NK-92 (cell line): ENCODE measurements around the gene CD19.
"Not testable (repeated sequence)": the region's sequence is repeated elsewhere in the genome, so short reads cannot be mapped to it uniquely, and the experiment has no call there.

Source experiments
- DNase-seq: peaks from one replicate; lab custom pipeline; 2025; ENCODE audit not compliant: unreplicated experiment; lab: John Stamatoyannopoulos, UW

The CD19 gene

DNA sequence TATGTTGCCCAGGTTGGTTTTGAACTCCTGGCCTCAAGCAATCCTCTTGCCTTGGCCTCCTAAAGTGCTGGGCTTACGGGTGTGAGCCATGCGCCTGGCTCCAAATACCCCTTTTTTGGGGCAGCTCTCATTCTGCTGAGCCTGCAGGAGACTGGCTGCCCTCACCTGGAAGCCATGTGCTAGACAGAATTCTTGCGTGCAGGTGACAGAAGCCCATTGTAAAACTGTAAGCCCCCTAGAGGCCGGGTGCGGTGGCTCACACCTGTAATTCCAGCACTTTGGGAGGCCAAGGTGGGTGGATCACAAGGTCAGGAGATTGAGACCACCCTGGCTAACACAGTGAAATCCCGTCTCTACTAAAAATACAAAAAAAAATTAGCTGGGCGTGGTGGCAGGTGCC is 48.6 kb downstream of the CD19 start:
- not testable (repeated sequence) for DNase-seq

GRCh38 chr16:28980929-28981328 is 49.2 kb downstream of the CD19 start:
- no peak for DNase-seq

DNA sequence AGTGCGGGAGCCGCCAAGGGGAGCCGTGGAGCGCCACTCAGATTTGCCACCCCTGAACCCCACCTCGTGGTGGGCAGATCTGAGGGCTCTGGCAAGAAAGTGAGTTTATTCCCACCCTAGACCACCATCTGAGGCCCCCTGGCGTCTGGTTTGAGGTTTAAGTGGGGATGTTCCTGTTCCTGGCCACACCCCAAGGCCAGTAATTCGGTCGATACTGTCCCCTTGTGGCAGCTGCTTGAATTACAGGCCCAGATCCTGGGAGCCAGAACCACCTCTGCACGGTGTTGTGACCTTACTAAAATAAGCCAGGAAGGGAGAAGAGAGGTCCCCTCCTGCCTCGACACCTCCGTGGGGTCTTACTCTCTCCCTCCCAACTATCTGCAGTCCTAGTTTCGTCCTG is 49.7 kb downstream of the CD19 start:
- DNase-seq, result no peak

DNA sequence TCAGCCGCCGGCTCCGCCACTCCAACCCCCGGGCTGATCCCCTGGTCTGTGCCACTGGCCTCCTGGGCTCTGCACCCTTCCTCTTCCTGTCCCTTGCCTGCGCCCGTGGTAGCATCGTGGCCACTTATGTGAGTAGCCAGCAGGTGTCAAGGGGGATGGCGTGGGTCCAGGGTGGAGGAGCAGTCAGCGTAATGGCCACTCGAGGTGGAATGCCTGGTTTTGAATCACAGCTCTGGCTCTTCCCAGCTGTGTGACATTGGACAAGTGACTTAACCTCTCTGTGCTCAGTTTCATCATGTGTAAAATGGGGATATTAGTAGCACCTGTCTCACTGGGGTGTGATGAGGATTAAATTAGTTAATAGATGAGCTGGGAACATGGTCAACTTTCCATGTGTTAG is 50.6 kb downstream of the CD19 start:
- no peak for DNase-seq

DNA sequence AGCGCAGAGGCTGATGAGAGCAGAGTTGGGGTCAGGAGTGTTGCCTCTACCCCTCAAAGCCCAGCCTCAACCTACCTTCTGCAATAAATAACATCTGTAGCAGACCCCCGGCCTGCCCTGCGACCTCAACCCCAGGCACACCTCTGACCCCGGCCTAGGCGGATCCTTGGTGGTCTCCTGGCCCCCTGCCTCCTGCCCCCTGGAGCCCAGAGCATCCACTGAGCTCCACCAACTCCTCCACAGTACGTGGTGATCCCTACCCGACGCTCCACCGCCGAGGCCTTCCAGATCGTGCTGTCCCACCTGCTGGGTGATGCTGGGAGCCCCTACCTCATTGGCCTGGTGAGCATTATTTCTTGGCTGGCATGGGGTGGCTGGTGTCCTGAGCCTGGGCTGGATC is 51.2 kb downstream of the CD19 start:
- no peak for DNase-seq

DNA sequence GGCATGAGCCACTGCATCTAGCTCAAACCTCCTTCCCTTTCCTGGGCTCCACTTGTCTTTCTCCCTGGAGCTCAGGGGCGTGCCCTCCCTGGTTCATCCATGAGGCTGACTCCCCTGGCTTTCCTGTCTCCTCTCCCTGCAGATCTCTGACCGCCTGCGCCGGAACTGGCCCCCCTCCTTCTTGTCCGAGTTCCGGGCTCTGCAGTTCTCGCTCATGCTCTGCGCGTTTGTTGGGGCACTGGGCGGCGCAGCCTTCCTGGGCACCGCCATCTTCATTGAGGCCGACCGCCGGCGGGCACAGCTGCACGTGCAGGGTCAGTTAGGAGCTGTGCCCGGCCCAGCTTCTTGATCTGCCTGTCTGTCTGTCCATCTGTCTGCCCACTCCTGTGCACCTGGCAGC is 51.9 kb downstream of the CD19 start:
- DNase-seq, result no peak

DNA sequence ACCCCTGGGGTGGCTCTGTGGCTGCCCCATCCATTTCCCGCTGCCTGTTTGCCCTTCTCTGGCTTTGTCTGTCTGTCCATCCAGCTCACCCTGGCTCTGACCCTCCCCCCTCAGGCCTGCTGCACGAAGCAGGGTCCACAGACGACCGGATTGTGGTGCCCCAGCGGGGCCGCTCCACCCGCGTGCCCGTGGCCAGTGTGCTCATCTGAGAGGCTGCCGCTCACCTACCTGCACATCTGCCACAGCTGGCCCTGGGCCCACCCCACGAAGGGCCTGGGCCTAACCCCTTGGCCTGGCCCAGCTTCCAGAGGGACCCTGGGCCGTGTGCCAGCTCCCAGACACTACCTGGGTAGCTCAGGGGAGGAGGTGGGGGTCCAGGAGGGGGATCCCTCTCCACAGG is 52.3 kb downstream of the CD19 start:
- no peak for DNase-seq

GRCh38 chr16:28984619-28985135 is 52.9 kb downstream of the CD19 start, which contains the start of gene LAT:
Gene LAT (plus strand): TSS chr16:28985052. CDS start chr16:28985418, 366 bp downstream.
- DNase-seq, result no peak

DNA sequence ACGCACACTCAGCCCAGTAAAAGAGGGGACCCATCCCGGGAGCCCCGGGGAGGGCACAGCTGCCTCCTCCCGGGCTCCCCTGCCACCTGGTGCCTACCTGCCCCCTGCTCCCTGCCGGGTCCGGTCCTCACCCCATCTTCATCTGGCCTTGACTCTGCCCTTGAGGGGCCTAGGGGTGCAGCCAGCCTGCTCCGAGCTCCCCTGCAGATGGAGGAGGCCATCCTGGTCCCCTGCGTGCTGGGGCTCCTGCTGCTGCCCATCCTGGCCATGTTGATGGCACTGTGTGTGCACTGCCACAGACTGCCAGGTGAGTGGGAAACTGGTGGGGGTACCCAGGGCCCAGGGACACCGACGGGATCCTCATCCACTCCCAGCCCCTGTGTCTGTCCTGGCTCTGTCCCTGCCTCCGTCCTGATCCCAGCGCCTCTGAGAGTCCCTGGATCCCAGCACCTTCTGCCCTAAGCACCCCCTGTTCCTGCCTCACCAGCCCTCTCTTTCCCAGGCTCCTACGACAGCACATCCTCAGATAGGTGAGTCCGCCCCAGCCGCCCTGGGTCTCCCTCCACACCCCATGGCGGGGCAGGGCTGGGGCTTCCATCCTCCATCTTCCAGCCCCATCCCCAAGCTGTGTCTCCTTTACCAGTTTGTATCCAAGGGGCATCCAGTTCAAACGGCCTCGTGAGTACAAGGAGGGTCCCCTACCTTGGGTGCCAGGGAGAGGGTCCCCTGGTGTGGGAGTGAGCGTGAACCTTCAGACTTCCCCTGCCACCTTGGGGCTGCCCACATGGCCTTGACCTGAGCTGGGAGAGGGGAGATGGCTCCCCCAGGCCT is 53.7 kb downstream of the CD19 start:
- no peak for DNase-seq

GRCh38 chr16:28986046-28986445 is 54.3 kb downstream of the CD19 start:
- no peak for DNase-seq

- DNase-seq, result no peak
Observed at GRCh38 chr16:28986492-28986891, 54.7 kb downstream of the CD19 start.

DNA sequence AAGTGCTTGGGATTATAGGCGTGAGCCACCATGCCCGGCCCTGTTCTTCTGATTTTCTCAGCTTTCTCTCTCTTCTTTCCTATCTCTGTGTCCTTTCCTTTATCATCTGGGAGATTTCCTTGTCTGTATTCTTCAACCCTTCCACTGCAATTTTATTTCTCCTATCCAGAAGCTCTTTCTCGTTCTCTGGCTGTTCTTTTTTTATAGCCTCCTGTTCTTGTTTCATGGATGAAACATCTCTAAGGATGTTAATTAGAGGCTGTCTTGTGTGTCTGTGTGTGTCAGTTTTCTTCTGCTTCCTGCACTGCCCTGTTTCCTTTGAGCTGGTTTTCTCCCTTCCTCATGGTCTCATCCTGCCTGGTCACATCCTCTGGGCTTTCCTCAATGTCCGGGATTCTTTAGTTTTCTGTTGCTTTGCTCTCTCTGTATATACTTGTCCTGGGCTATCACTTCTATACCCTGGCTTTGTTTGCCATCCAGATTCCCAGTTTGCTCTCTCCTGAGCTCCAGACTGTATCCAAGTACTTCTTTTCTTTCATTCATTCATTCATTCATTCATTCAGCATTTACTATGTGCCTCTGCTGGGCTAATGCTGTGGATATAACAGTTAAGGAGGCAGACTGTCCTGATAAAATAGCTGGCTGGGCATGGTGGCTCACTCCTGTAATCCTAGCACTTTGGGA is 55.5 kb downstream of the CD19 start:
- DNase-seq, result no peak
